GM12892 (cell line): ENCODE results near the gene RPL21. TPM values are rescaled to one million over a fixed set of nuclear protein-coding genes. Genes with fewer than 3 reads are reported as not detected.
"Not testable (repeated sequence)": the region's sequence is repeated elsewhere in the genome, so short reads cannot be mapped to it uniquely, and the experiment has no call there.

Source experiments
- DNase-seq: peaks from one replicate; pipeline ENCODE4 v3.0.0; 2011; ENCODE audit not compliant: insufficient read length
- FAIRE-seq: peaks from 2 replicates; lab custom pipeline; 2011; peaks lifted over from hg19 to GRCh38; lab: Jason Lieb, UNC
- POLR2A ChIP-seq: IDR thresholded peaks from 2 replicates; pipeline ENCODE4 v1.6.1; 2011; ENCODE audit warnings: low read depth, low read length, control low read depth
- POLR2AphosphoS5 ChIP-seq: IDR thresholded peaks from 2 replicates; pipeline ENCODE4 v1.6.1; 2011; ENCODE audit warnings: low read depth, low read length, control low read depth
- TAF1 ChIP-seq: IDR thresholded peaks from 2 replicates; pipeline ENCODE4 v1.6.1; 2011; ENCODE audit warnings: low read depth, mild to moderate bottlenecking, control low read depth, low read length, borderline replicate concordance
- polyA plus RNA-seq: library from polyadenylated mRNA; unstranded; fragments of >200 nt; gene quantifications from one replicate; pipeline ENCODE4 v1.2.1, GENCODE V29; 2012; ENCODE audit warnings: missing spikeins, inconsistent platforms; ENCODE audit not compliant: missing spikeins

The RPL21 gene
- 4,843 TPM for polyA plus RNA-seq

GRCh38 chr13:27251166-27252091 lies at the start of gene RPL21:
Gene RPL21, plus strand, starts transcription at chr13:27251558. Its CDS starts 2,219 bp downstream, at chr13:27253777.
- peak; percentile 98 for TF ChIP-seq POLR2A
- TF ChIP-seq POLR2AphosphoS5, result peak; percentile 98
- TF ChIP-seq TAF1, result peak; percentile 84
- DNase-seq, result peak; percentile 72
- peak; percentile 98 for FAIRE-seq

GRCh38 chr13:27201661-27202060 lies 49.7 kb upstream of the RPL21 start:
- FAIRE-seq, result no peak
- DNase-seq, result no peak
- no peak for TF ChIP-seq TAF1
- TF ChIP-seq POLR2AphosphoS5, result no peak
- TF ChIP-seq POLR2A, result no peak

- FAIRE-seq, result no peak
- TF ChIP-seq POLR2A (no peak), POLR2AphosphoS5 (no peak), TAF1 (no peak)
- no peak for DNase-seq
Observed at GRCh38 chr13:27203186-27203585, 48.2 kb upstream of the RPL21 start.

- TF ChIP-seq POLR2A (no peak), POLR2AphosphoS5 (no peak), TAF1 (no peak)
- FAIRE-seq, result no peak
- no peak for DNase-seq
Observed at GRCh38 chr13:27203854-27204253, 47.5 kb upstream of the RPL21 start.

- DNase-seq (no peak), FAIRE-seq (no peak)
- TF ChIP-seq TAF1 (no peak), POLR2A (no peak), POLR2AphosphoS5 (no peak)
Observed at GRCh38 chr13:27208514-27208913, 42.8 kb upstream of the RPL21 start.

GRCh38 chr13:27211271-27211670 lies 40.1 kb upstream of the RPL21 start:
- FAIRE-seq, result no peak
- no peak for TF ChIP-seq POLR2A
- TF ChIP-seq POLR2AphosphoS5, result no peak
- TF ChIP-seq TAF1, result no peak

GRCh38 chr13:27211771-27212364 lies 39.5 kb upstream of the RPL21 start:
- DNase-seq (no peak), FAIRE-seq (no peak)
- TF ChIP-seq POLR2A (no peak), TAF1 (no peak), POLR2AphosphoS5 (no peak)

More at GRCh38 chr13:27211271-27211670, 40.1 kb upstream of the RPL21 start:
- DNase-seq, result no peak

- DNase-seq, FAIRE-seq: not testable (repeated sequence)
Observed at GRCh38 chr13:27213386-27213785, 38.0 kb upstream of the RPL21 start.

GRCh38 chr13:27217791-27218190 lies 33.6 kb upstream of the RPL21 start:
- FAIRE-seq, DNase-seq: not testable (repeated sequence)

- not testable (repeated sequence) for DNase-seq, FAIRE-seq
Observed at GRCh38 chr13:27218861-27219260, 32.5 kb upstream of the RPL21 start.

- FAIRE-seq, result no peak
- DNase-seq, result no peak
- TF ChIP-seq POLR2AphosphoS5, result no peak
- TF ChIP-seq POLR2A, result no peak
- no peak for TF ChIP-seq TAF1
Observed at GRCh38 chr13:27219611-27220010, 31.7 kb upstream of the RPL21 start.

- not testable (repeated sequence) for DNase-seq
- peak; percentile 63 for FAIRE-seq
Observed at GRCh38 chr13:27222100-27222499, 29.3 kb upstream of the RPL21 start.
